Amniotic stem cell (primary cell): ENCODE results near the gene ARHGEF16.

Experiments
- DNase-seq: peaks from one replicate; lab custom pipeline; 2025; lab: John Stamatoyannopoulos, UW

The ARHGEF16 gene

GRCh38 chr1:3453891-3454810 is at the start of gene ARHGEF16:
Gene ARHGEF16, plus strand, starts transcription at chr1:3454665. Its CDS starts 8,420 bp downstream, at chr1:3463085.
- no peak for DNase-seq

DNA sequence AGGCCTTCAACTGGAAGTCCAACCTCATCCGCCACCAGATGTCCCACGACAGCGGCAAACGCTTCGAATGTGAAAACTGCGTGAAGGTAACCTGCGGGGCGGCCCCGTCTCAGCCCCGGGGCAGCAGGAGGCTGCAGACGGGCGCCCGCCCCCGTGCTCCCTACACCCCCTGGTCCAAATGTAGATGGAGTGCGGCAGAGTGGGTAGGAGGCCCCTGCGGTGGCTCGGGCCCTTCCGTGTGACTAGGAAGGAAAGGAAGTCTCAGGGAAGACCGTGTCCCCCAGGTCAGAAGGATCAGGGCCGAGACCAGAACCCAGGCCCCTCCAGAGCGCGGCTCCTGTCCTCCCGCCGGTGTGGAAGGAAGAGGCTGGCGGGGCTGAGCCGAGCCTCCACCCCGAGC is 49.7 kb upstream of the ARHGEF16 start:
- no peak for DNase-seq

DNA sequence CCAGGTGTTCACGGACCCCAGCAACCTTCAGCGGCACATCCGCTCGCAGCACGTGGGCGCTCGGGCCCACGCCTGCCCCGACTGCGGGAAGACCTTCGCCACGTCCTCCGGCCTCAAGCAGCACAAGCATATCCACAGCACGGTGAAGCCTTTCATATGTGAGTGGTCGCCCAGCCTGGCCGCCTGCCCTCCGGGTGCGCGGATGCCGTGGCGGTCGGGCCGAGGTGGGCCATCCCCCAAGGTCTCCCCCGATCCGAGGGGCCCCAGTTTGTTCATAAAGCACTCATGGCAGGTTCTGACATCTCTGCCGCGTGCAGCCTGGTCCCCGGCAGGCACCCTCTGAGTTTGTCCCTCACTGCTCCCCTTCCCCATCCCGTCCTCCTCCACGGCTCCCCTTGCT is 49.0 kb upstream of the ARHGEF16 start:
- DNase-seq: no peak

DNA sequence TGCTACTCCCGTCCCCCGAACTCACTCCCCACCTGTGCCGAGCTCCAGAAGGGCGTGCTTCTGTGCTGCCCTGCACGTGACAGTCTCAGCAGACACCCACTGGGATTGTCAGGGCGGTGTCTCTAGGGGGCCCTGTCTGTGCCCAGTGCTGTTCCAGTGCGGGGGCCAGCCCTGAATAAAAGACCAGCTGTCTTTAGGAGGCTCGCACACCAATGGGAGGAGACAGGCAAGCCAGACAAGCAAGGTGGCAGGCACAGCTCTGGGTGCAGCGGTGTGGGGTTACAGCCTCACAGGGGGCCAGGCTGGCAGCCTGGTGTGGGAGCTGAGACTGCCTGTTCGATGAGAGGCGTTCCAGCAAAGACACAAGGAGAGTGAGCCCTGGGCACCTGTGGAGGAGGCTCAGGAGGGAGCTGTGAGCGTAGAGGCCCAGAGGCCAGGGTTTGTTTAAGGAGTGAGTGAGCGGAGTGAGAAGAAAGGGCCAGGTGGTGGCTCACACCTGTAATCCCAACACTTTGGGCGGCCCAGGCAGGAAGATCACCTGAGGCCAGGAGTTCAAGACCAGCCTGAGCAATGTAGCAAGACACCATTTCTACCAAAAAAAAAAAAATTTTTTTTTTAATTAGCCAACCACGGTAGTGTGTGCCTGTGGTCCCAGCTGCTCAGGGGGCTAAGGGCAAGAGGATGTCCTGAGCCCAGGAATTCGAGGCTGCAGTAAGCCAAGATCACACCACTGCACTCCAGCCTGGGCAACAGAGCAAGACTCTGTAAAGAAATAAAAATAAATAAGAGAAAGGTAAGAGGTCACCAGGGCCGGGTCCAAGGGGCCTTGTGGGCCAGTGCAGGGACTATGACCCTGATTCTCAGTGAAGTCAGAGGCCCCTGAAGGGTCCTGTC is 48.2 kb upstream of the ARHGEF16 start:
- DNase-seq: no peak

- no peak for DNase-seq
These were observed 47.4 kb upstream of the ARHGEF16 start for GRCh38 chr1:3407021-3407420.

DNA sequence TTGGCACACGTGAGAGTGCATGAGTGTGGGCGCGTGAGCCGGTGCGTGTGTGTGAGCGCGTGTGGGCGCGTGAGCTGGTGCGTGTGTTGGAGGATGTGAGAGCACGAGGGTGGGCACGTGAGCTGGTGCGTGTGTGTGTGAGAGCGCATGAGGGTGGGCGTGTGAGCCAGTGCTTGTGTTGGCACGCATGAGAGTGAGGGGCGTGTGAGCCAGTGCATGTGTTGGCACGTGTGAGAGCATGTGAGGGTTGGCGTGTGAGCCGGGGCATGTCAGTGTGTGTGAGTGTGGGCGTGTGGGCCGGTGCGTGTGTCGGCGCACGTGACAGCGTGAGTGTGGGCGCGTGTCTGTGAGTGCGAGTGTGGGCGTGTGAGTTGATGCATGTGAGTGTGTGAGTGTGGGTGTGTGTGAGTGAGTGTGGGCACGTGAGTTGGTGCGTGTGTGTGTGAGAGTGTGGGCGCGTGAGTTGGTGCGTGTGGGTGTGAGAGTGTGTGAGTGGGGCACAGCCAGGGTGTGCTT is 45.7 kb upstream of the ARHGEF16 start:
- DNase-seq: no peak

DNA sequence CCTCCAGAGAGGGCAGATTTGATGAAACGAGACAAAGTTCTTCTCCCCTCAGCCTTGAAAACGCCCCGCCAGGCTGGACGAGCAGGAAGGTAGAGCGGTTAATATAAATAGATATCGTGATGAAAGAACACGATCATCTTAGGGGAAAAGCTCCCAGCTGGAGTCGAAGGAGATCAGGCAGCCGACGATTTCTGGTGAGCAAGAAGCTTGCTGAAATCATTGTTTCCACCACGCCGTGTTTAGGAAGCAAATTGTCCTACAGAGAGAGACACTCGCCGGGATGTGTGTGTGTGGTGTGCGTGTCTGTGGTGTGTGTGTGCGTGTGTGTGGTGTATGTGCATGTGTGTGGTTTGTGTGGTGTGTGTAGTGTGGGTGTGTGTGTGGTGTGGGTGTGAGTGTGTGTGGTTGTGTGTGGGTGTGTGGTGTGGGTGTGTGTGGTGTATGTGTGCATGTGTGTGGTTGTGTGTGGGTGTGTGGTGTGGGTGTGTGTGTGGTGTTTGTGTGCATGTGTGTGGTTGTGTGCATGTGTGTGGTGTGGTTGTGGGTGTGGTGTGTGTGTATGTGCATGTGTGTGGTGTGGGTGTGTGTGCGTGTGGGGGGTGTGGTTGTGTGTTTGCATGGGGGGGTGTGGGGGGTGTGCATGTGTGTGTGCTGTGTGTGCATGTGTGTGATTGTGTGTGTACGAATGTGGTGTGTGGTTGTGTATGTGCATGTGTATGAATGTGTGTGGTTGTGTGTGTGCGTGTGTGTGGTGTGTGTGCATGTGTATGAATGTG is 44.9 kb upstream of the ARHGEF16 start:
- no peak for DNase-seq

GRCh38 chr1:3410142-3410925 is 44.1 kb upstream of the ARHGEF16 start:
- peak; percentile 9 for DNase-seq

- no peak for DNase-seq
These were observed 42.7 kb upstream of the ARHGEF16 start for GRCh38 chr1:3411806-3412205.

DNA sequence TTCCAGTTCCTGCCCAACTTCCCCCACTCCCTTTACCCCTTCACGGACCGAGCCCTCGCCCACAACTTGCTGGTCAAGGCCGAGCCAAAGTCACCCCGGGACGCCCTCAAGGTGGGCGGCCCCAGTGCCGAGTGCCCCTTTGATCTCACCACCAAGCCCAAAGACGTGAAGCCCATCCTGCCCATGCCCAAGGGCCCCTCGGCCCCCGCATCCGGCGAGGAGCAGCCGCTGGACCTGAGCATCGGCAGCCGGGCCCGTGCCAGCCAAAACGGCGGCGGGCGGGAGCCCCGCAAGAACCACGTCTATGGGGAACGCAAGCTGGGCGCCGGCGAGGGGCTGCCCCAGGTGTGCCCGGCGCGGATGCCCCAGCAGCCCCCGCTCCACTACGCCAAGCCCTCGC is 42.1 kb upstream of the ARHGEF16 start:
- DNase-seq: no peak

- no peak for DNase-seq
These were observed 40.3 kb upstream of the ARHGEF16 start for GRCh38 chr1:3413975-3414710.

- DNase-seq: no peak
These were observed 39.0 kb upstream of the ARHGEF16 start for GRCh38 chr1:3415260-3416090.

DNA sequence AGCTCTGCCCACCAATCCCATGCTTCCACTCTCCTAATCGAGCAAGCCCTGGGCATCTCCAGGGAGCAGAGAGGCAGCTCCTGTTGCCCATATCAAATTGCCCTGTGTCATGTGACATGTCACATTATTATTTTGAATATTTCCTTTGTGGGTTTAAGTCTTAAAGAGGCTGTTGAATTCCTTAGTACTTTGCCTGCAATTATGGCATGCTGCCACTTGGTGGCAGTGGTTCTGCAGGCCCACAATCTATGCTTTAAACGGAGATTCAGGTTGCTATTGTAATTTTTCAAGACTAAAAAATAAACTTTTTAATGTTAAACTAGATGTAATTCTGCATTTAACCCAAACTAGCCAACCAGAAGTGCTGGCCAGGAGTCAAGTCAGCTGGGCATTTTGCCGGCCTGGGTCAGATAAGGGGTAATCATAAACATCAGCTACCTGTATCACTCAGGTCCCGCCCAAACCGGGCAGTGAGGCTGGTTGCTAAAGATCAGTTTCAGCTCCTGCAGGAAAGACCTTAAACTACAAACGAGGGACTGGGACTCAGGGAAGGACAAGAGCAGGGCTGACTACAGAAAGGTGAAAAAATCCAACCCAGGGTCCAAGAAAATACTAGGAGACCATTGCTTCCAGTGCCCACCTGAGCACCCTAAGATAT is 37.3 kb upstream of the ARHGEF16 start:
- no peak for DNase-seq

GRCh38 chr1:3417934-3418333 is 36.5 kb upstream of the ARHGEF16 start:
- no peak for DNase-seq

- DNase-seq: no peak
These were observed 35.9 kb upstream of the ARHGEF16 start for GRCh38 chr1:3418600-3418999.

DNA sequence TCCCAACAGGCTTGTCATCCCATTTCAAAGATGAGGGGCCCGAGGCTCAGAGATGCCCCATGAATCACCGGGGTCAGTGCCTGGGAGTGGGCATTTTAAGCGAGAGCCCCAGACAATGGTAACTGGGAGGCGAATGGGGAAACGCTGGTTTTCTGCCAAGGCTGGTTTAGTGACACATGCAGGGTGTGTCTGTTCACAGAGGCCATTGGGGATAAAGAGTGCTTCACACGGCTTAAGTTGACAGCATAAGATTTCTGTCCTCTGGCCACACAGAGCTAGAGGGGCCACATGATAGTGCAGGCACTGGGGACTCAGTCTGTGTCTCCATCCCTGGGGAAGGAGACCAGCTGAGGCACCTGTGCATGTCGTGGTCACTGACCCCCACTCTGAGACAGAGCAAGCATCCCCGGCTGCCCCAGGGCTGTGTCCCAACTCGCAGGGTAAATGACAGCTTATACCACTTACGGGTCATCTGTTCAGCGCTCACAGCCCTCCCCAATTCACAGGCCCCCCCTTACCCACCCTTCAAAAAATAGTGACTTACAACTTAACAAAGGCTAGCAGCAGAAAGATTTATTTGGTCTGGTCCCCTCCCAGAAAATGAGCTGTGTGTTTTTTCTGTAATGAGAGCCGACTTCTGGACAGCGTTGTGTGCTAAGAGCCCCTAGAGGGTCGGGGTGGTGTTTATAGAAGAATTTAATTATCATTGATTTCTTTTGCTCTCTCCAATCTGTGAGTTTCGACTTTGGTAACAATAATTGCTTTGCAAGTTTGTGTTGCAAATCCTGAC is 34.9 kb upstream of the ARHGEF16 start:
- no peak for DNase-seq

- no peak for DNase-seq
These were observed 34.1 kb upstream of the ARHGEF16 start for GRCh38 chr1:3420218-3420951.
